Measurements from ENCODE around the gene ATP6V1G3.

Gene ATP6V1G3

GRCh38 chr1:198500096-198500495 lies 40.4 kb downstream of the ATP6V1G3 start:
- TF ChIP-seq ZNF565 (CRISPR knock-in tag; conservative IDR thresholded peaks at IDR 0.05; ENCODE audit: low read depth) (no peak), RARB (CRISPR knock-in tag; IDR thresholded peaks at IDR 0.05) (no peak), PPARA (CRISPR knock-in tag; IDR thresholded peaks at IDR 0.05; ENCODE audit: borderline replicate concordance) (no peak), ESRRG (CRISPR knock-in tag; IDR thresholded peaks at IDR 0.05) (no peak)
- TF ChIP-seq, protein P1, sequence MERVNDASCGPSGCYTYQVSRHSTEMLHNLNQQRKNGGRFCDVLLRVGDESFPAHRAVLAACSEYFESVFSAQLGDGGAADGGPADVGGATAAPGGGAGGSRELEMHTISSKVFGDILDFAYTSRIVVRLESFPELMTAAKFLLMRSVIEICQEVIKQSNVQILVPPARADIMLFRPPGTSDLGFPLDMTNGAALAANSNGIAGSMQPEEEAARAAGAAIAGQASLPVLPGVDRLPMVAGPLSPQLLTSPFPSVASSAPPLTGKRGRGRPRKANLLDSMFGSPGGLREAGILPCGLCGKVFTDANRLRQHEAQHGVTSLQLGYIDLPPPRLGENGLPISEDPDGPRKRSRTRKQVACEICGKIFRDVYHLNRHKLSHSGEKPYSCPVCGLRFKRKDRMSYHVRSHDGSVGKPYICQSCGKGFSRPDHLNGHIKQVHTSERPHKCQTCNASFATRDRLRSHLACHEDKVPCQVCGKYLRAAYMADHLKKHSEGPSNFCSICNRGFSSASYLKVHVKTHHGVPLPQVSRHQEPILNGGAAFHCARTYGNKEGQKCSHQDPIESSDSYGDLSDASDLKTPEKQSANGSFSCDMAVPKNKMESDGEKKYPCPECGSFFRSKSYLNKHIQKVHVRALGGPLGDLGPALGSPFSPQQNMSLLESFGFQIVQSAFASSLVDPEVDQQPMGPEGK (CRISPR knock-in tag; IDR thresholded peaks at IDR 0.05; ENCODE audit: borderline replicate concordance) = no peak

GRCh38 chr1:198499588-198499987 lies 40.9 kb downstream of the ATP6V1G3 start:
- no peak for ATAC-seq

More at GRCh38 chr1:198500096-198500495, 40.4 kb downstream of the ATP6V1G3 start:
- ATAC-seq = no peak

GRCh38 chr1:198498881-198499280 lies 41.6 kb downstream of the ATP6V1G3 start:
- no peak for TF ChIP-seq GLIS3 (CRISPR knock-in tag; IDR thresholded peaks at IDR 0.05)
- TF ChIP-seq POU6F1 (CRISPR knock-in tag; IDR thresholded peaks at IDR 0.05; ENCODE audit: borderline replicate concordance, low read depth) = no peak
- TF ChIP-seq ARNTL (CRISPR knock-in tag; IDR thresholded peaks at IDR 0.05; ENCODE audit: borderline replicate concordance, low read depth) = no peak
- no peak for ATAC-seq

More at GRCh38 chr1:198499588-198499987, 40.9 kb downstream of the ATP6V1G3 start:
- TF ChIP-seq ZC3H10 (CRISPR knock-in tag; IDR thresholded peaks at IDR 0.05) (no peak), SNAI2 (CRISPR knock-in tag; IDR thresholded peaks at IDR 0.05) (no peak), RARB (CRISPR knock-in tag; IDR thresholded peaks at IDR 0.05) (no peak), ZNF565 (CRISPR knock-in tag; conservative IDR thresholded peaks at IDR 0.05; ENCODE audit: low read depth) (no peak)

DNA sequence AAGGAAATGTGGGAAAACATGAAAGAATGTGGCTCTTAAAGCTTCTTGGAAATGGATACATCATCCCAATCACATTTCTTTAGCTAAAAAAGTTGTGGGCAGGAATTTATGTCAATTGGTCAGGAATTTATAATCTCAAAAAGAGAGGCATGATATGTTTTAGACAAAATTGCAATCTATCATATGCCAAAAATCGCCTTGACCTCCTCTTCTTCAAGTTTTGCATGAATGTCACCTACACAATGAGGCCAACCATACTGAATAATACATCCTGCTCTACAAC lies 42.4 kb downstream of the ATP6V1G3 start:
- TF ChIP-seq TCF4 (CRISPR knock-in tag; IDR thresholded peaks at IDR 0.05; ENCODE audit: borderline replicate concordance) (no peak), ZC3H10 (CRISPR knock-in tag; IDR thresholded peaks at IDR 0.05) (0 out of 2 replicates have a peak, but pooled peaks have one; percentile 19)
- ATAC-seq = no peak

DNA sequence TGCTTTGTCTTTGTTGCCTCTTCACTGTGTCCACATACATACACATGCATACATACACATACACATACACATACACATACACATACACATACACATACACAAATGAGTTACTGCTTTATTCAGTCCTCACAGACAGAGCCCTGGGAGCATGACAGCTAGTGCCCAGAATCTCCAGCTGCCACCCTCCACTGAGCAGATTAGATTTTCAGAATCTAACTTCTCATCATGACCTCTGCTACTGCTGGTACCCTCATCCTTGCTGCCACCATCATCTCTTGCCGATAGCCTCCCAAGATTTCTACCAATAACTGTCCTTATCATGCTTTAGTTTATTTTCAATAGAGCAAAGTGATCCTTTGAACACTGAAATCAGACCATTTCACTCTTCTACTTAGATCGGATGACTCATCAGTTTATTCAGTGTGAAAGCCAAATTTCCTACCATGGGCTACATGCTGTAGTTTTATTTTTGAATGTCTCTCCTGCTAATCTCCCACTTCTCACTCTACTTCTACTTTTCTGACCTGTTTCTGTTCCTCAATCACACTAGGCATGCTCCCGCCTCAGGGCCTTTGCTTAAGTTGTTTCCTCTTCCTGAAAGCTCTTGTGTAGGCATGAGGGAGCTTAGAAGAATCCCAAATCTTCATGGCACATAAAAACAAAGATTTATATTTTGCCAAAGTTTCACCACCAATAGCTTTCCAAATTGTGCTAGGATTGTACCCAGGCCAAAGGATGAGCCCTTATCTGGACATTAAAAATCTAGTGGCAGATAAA lies 43.0 kb downstream of the ATP6V1G3 start:
- ATAC-seq = peak; percentile 39
- no peak for TF ChIP-seq CREB5 (CRISPR knock-in tag; IDR thresholded peaks at IDR 0.05; ENCODE audit: low read depth)

DNA sequence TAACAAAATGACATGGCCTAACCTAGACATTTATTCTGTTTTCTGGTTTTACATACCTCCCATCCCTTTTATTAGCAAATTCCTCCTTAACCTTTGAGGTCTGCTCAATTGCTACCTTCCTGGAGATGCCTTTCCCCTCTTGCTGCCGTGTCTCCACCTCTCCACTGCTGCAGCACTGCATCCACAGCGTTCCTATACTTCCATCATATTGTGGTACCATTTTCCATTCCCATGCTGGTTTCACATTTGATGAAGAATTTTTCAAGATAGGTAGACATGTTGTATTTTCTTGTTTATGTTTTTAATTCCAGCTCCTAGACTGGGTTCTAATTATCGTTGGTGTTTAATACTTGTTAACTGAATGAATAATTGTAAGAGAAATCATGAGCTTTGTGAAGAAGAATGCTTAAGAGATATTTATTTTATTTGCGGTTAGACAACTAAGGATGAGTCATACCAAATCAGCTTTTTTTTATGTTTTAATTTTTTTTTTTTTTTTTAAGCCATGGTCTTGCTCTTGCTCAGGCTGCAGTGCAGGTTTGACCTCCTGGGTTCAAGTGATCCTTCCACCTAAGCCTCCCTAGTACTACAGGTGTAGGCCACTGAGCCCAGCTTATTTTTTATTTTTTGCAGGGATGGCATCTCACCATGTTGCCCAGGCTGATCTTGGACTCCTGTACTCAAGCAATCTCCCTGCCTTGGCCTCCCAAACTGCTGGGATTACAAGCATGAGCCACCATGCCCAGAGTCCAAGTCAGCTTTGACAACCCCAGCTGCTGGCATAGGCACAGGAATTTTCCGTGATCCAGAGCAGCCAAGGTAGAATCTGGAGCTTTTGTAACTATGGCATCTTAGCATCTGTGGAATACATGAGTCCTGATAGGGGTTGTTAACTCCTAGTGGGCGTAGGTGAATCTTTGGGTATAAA lies 44.0 kb downstream of the ATP6V1G3 start:
- TF ChIP-seq OSR1 (CRISPR knock-in tag; IDR thresholded peaks at IDR 0.05) = 0 out of 2 replicates have a peak, but pooled peaks have one; percentile 53
- TF ChIP-seq ARNTL (CRISPR knock-in tag; IDR thresholded peaks at IDR 0.05; ENCODE audit: borderline replicate concordance, low read depth) = no peak
- no peak for TF ChIP-seq ZFP3 (CRISPR knock-in tag; IDR thresholded peaks at IDR 0.05)
- peak; percentile 85 for TF ChIP-seq TOX (CRISPR knock-in tag; IDR thresholded peaks at IDR 0.05; ENCODE audit: borderline replicate concordance)
- TF ChIP-seq GLIS3 (CRISPR knock-in tag; IDR thresholded peaks at IDR 0.05) = no peak
- no peak for TF ChIP-seq ESRRG (CRISPR knock-in tag; IDR thresholded peaks at IDR 0.05)
- TF ChIP-seq ZC3H10 (CRISPR knock-in tag; IDR thresholded peaks at IDR 0.05) = peak; percentile 71; the same call in 1 of the 2 replicates
- ATAC-seq = peak; percentile 57

- no peak for TF ChIP-seq BACH2 (CRISPR knock-in tag; IDR thresholded peaks at IDR 0.05; ENCODE audit: borderline replicate concordance)
- TF ChIP-seq, protein P2, sequence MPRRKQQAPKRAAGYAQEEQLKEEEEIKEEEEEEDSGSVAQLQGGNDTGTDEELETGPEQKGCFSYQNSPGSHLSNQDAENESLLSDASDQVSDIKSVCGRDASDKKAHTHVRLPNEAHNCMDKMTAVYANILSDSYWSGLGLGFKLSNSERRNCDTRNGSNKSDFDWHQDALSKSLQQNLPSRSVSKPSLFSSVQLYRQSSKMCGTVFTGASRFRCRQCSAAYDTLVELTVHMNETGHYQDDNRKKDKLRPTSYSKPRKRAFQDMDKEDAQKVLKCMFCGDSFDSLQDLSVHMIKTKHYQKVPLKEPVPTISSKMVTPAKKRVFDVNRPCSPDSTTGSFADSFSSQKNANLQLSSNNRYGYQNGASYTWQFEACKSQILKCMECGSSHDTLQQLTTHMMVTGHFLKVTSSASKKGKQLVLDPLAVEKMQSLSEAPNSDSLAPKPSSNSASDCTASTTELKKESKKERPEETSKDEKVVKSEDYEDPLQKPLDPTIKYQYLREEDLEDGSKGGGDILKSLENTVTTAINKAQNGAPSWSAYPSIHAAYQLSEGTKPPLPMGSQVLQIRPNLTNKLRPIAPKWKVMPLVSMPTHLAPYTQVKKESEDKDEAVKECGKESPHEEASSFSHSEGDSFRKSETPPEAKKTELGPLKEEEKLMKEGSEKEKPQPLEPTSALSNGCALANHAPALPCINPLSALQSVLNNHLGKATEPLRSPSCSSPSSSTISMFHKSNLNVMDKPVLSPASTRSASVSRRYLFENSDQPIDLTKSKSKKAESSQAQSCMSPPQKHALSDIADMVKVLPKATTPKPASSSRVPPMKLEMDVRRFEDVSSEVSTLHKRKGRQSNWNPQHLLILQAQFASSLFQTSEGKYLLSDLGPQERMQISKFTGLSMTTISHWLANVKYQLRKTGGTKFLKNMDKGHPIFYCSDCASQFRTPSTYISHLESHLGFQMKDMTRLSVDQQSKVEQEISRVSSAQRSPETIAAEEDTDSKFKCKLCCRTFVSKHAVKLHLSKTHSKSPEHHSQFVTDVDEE (CRISPR knock-in tag; IDR thresholded peaks at IDR 0.05) = no peak
- TF ChIP-seq OSR1 (CRISPR knock-in tag; IDR thresholded peaks at IDR 0.05) = no peak
- TF ChIP-seq, protein P1 (CRISPR knock-in tag; IDR thresholded peaks at IDR 0.05; ENCODE audit: borderline replicate concordance) = no peak
- no peak for TF ChIP-seq TCF4 (CRISPR knock-in tag; IDR thresholded peaks at IDR 0.05; ENCODE audit: borderline replicate concordance)
- TF ChIP-seq TOX (CRISPR knock-in tag; IDR thresholded peaks at IDR 0.05; ENCODE audit: borderline replicate concordance) = peak; percentile 28; the same call in 1 of the 2 replicates
- no peak for TF ChIP-seq PPARA (CRISPR knock-in tag; IDR thresholded peaks at IDR 0.05; ENCODE audit: borderline replicate concordance)
- no peak for TF ChIP-seq ESRRG (CRISPR knock-in tag; IDR thresholded peaks at IDR 0.05)
- ATAC-seq = peak; percentile 6; the same call in 2 of the 3 replicates
These were observed 44.8 kb downstream of the ATP6V1G3 start for GRCh38 chr1:198495631-198496030.
